Hepatic stellate cell (primary cell): ENCODE measurements around the gene VIM.

Source experiments
- DNase-seq: peaks from one replicate; pipeline ENCODE4 v3.0.0; 2011; ENCODE audit warnings: low spot score

Gene VIM

DNA sequence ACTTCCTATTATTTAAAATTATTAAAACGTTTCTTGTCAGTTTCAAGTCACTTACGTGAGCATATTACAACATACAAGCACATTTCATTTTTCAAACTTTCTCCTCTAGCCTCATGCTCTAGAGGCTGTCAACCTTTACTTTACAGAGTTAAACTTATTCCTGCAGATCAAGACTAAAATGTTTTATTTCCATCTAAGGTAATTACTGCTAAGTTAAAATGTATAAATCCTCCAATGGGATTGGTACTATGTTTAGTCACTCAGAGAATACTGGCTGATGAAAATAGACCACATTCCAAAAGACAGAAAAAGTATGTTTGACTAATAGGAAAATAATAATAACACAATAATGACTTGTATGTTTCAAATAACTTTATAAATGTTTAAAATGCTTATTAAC is 18.2 kb upstream of the VIM start:
- no peak for DNase-seq

- DNase-seq: no peak
Observed at GRCh38 chr10:17210361-17210760, 17.7 kb upstream of the VIM start.

- DNase-seq: no peak
Observed at GRCh38 chr10:17212802-17213221, 15.2 kb upstream of the VIM start.

GRCh38 chr10:17213646-17214349 is 14.2 kb upstream of the VIM start:
- no peak for DNase-seq

- DNase-seq: no peak
Observed at GRCh38 chr10:17214526-17214925, 13.5 kb upstream of the VIM start.

DNA sequence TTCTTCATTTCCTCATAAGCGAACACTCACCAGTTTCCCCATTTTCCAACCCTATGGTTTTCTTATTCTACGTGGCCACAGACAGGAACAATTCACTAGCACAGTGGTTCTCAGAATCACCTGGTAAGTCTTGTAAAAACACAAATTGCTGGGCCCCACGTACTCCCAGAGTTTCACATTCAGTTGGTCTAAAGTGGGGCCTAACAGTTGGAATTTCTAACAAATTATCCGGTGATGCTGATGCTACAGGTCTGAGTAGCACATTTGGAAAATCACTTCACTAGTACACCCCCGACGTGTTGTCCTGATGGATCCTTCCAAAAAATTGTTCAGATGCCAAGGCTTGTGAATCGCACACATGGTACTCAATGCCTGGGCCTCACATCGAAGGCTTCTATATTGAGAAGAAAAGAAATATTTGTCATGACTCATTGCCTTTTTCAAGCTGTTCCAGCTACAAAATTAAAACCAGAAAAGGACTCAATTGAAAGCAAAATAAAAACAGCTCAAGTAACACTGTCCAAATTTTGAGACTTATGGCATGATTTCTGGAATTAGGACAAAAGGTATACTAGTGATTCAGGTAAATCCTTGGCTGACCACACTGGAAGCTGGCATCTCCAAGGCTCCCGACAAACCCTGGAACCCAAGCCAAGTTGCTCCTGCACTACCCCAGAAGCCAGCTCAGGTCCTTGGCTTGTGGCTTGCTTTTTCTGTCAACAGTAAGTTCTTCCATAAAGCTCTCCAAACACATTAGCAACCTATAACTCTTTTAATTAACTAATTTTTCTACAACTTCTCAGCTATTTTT is 12.9 kb upstream of the VIM start:
- DNase-seq: no peak

DNA sequence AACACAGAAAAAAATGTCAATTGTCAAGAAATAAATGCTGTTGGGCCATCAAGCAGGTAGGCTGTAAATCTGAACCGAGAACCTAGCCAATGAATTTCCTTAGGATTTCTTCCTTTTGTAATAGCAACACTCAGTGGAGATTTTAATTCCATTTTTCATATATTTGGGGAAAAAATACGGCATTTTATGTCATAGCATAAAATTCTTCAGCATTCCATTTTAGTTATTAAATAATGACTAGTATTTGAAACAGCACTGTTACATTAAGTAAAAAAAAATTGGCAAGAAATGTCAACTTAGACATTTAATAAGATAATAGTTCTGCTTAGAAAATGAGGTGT is 12.3 kb upstream of the VIM start:
- no peak for DNase-seq

- DNase-seq: peak; percentile 47
Observed at GRCh38 chr10:17216217-17216900, 11.7 kb upstream of the VIM start.

- DNase-seq: no peak
Observed at GRCh38 chr10:17216901-17217395, 11.1 kb upstream of the VIM start.

DNA sequence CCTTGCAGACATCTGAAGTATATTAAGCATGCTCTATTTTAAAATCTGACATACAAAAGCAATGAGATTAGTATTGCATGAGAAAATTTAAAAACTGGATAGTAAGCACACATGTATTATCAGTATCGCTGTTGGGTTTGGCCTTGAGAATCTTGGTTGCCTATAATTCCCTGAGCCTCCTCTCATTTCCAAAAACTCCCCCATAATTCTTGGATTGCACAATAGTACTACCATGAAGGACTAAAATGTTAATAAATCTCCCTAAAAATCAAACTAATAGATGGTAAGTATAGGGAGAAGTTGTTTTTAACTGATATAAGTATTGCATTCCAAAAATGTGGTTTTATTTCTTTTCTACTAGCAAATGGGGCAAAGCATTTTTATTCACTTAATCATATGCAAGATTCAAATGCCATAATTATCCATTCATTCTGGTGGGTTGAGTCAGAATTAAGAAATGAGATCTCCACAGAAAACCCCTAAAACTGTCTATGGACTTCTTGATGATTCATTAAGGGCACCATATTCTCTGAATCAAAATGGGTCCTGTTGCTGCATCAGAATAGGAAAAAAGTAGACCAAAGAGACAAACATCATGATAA is 10.3 kb upstream of the VIM start:
- DNase-seq: peak; percentile 53

DNA sequence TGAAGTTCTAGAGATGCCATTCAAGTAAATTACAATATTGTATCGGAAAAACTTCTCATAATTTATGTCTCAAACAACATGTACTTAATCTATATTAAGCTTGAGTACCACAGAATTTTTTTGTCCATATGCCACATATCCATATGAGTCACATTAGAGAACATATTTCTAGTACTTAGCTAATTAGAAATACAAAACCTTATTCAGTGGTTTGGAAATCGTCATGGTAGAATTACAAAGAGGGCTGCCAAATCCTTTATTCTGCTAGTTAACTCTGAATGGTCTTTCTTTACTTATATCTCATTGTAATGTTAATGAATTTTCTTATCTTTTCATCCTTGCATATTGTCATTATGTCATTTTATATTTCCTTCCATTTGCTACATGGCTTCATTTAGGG is 9.0 kb upstream of the VIM start:
- DNase-seq: no peak

- DNase-seq: no peak
Observed at GRCh38 chr10:17220652-17221100, 7.4 kb upstream of the VIM start.

GRCh38 chr10:17222329-17222728 is 5.7 kb upstream of the VIM start:
- DNase-seq: no peak

- DNase-seq: no peak
Observed at GRCh38 chr10:17225808-17226207, 2.2 kb upstream of the VIM start.

- DNase-seq: no peak
Observed at GRCh38 chr10:17226891-17227303, 1.1 kb upstream of the VIM start.

- no peak for DNase-seq
Observed at GRCh38 chr10:17227367-17228090, 512 bp upstream of the VIM start.

- DNase-seq: peak; percentile 95
Observed at GRCh38 chr10:17229016-17229716, 1.1 kb downstream of the VIM start.

DNA sequence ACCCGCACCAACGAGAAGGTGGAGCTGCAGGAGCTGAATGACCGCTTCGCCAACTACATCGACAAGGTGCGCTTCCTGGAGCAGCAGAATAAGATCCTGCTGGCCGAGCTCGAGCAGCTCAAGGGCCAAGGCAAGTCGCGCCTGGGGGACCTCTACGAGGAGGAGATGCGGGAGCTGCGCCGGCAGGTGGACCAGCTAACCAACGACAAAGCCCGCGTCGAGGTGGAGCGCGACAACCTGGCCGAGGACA is 1.6 kb downstream of the VIM start:
- no peak for DNase-seq

- peak; percentile 51 for DNase-seq
Observed at GRCh38 chr10:17229967-17230682, 2.1 kb downstream of the VIM start.

DNA sequence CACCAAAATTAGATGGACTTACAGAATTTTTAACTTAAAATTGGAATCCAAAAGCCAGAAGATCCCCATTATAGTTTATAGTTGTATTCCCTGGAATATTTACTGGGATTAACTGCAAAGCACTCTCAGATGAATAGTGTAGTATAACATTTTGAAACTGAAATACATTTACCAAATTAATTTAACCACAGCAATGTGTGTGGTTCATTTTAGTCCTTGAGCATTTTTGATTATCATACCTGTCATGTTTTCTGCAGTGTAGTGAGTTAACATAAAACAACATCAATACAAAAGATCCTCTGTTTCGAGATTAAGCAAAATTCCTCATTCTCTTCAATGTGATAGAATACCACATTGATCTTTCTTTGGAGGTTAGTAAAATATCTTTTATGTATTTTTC is 3.7 kb downstream of the VIM start:
- DNase-seq: no peak
